Measurements from ENCODE around the gene ETNK2. TPM values are rescaled to one million over a fixed set of nuclear protein-coding genes. Genes with fewer than 3 reads are reported as not detected.

Gene ETNK2
- total and polyA plus RNA-seq, 4 donors: 24.5 to 119 (median 78.8) TPM

GRCh38 chr1:204181116-204181515 is 29.3 kb upstream of the ETNK2 start:
- Histone ChIP-seq H3K9me3 (ENCODE audit: control insufficient read depth in 4 of 4, low read length in 3 of 4) (no peaks in the 10 kb centered on the region), H3K9ac (ENCODE audit: low read depth in 1 of 2, low read length in 2 of 2) (no peak overlapping the region), H3K27me3 (ENCODE audit: control insufficient read depth in 4 of 4, insufficient read depth in 4 of 4, low read length in 3 of 4) (no peaks in the 10 kb centered on the region), H3K4me3 (ENCODE audit: low read depth in 1 of 3, low read length in 3 of 3) (no peak overlapping the region), H3K27ac (ENCODE audit: low read depth in 1 of 2, low read length in 2 of 2) (no peak overlapping the region), H3K4me1 (ENCODE audit: control insufficient read depth in 4 of 4, insufficient read depth in 4 of 4, low read length in 3 of 4) (no peaks in the 10 kb centered on the region), H3K36me3 (ENCODE audit: control insufficient read depth in 4 of 4, insufficient read depth in 3 of 4, low read depth in 1 of 4, low read length in 3 of 4) (no peaks in the 10 kb centered on the region)
- 80% methylated on average over 1 of the region's 1 CpG for WGBS
- TF ChIP-seq JUND (IDR thresholded peaks at IDR 0.05) (no peak), FOXA1 (IDR thresholded peaks at IDR 0.05) (no peak), FOXA2 (IDR thresholded peaks at IDR 0.05) (no peak), HNF4G (IDR thresholded peaks at IDR 0.05) (no peak), YY1 (IDR thresholded peaks at IDR 0.05) (no peak), ATF3 (IDR thresholded peaks at IDR 0.05) (no peak), ZBTB33 (IDR thresholded peaks at IDR 0.05) (no peak), MAX (IDR thresholded peaks at IDR 0.05) (no peak), HNF4A (conservative IDR thresholded peaks at IDR 0.05) (no peak), TAF1 (conservative IDR thresholded peaks at IDR 0.05) (no peak), SP1 (IDR thresholded peaks at IDR 0.05) (no peak), EGR1 (IDR thresholded peaks at IDR 0.05; ENCODE audit: low read depth in 2 of 2) (no peak), REST (IDR thresholded peaks at IDR 0.05) (no peak)
- DNase-seq (ENCODE audit: low spot score): no peak

- H3K4me3 ChIP-seq (ENCODE audit: low read depth in 1 of 3, low read length in 3 of 3): no peak overlapping the region
- no peak for DNase-seq (ENCODE audit: low spot score)
- 76% methylated on average over 6 of the region's 6 CpGs for WGBS
These were observed 28.3 kb upstream of the ETNK2 start for GRCh38 chr1:204180133-204180532.

More at GRCh38 chr1:204180133-204180532, 28.3 kb upstream of the ETNK2 start:
- Histone ChIP-seq H3K27ac (ENCODE audit: low read depth in 1 of 2, low read length in 2 of 2) (no peak overlapping the region), H3K9me3 (ENCODE audit: control insufficient read depth in 4 of 4, low read length in 3 of 4) (no peaks in the 10 kb centered on the region), H3K27me3 (ENCODE audit: control insufficient read depth in 4 of 4, insufficient read depth in 4 of 4, low read length in 3 of 4) (no peaks in the 10 kb centered on the region), H3K4me1 (ENCODE audit: control insufficient read depth in 4 of 4, insufficient read depth in 4 of 4, low read length in 3 of 4) (no peaks in the 10 kb centered on the region), H3K9ac (ENCODE audit: low read depth in 1 of 2, low read length in 2 of 2) (no peak overlapping the region), H3K36me3 (ENCODE audit: control insufficient read depth in 4 of 4, insufficient read depth in 3 of 4, low read depth in 1 of 4, low read length in 3 of 4) (no peaks in the 10 kb centered on the region)
- TF ChIP-seq TAF1 (conservative IDR thresholded peaks at IDR 0.05): no peak
- TF ChIP-seq FOXA2 (IDR thresholded peaks at IDR 0.05): no peak
- TF ChIP-seq JUND (IDR thresholded peaks at IDR 0.05): no peak
- no peak for TF ChIP-seq RAD21 (IDR thresholded peaks at IDR 0.05)
- no peak for TF ChIP-seq GABPA (IDR thresholded peaks at IDR 0.05 in 1 of 2, conservative IDR thresholded peaks at IDR 0.05 in 1 of 2)
- TF ChIP-seq REST (IDR thresholded peaks at IDR 0.05): no peak
- TF ChIP-seq HNF4G (IDR thresholded peaks at IDR 0.05): no peak
- TF ChIP-seq ZBTB33 (IDR thresholded peaks at IDR 0.05): no peak
- no peak for TF ChIP-seq NR2F2 (IDR thresholded peaks at IDR 0.05)
